GM18499 (cell line): ENCODE measurements around the gene TREM1.

Experiments used
- ATAC-seq: cut with Tn5 transposase; IDR thresholded peaks from one replicate; pipeline ENCODE4 v1.9.1; 2021; ENCODE audit warnings: moderate number of reproducible peaks; ENCODE audit not compliant: insufficient read depth, unreplicated experiment

Gene TREM1

GRCh38 chr6:41286544-41287346, at the start of gene TREM1:
Gene TREM1 (minus strand): TSS chr6:41286682. CDS start chr6:41286655, 27 bp downstream.
- no peak for ATAC-seq

GRCh38 chr6:41335943-41336342, 49.5 kb upstream of the TREM1 start:
- ATAC-seq, result no peak

- no peak for ATAC-seq
Measured at GRCh38 chr6:41335296-41335695, 48.8 kb upstream of the TREM1 start, which contains the start of gene NCR2. Gene NCR2 (plus strand): TSS chr6:41335608. CDS start chr6:41335877, 269 bp downstream.

- no peak for ATAC-seq
Measured at GRCh38 chr6:41334482-41335040, 48.1 kb upstream of the TREM1 start.

GRCh38 chr6:41332842-41333736, 46.6 kb upstream of the TREM1 start:
- no peak for ATAC-seq

- ATAC-seq, result no peak
Measured at GRCh38 chr6:41332241-41332640, 45.8 kb upstream of the TREM1 start.

GRCh38 chr6:41331401-41332150, 45.1 kb upstream of the TREM1 start:
- no peak for ATAC-seq

- ATAC-seq, result no peak
Measured at GRCh38 chr6:41327177-41327576, 40.7 kb upstream of the TREM1 start.

- no peak for ATAC-seq
Measured at GRCh38 chr6:41326092-41326491, 39.6 kb upstream of the TREM1 start.

- no peak for ATAC-seq
Measured at GRCh38 chr6:41325446-41326066, 39.1 kb upstream of the TREM1 start.

- no peak for ATAC-seq
Measured at GRCh38 chr6:41321183-41321582, 34.7 kb upstream of the TREM1 start.

- ATAC-seq, result peak; percentile 68
Measured at GRCh38 chr6:41318654-41319565, 32.4 kb upstream of the TREM1 start.

- ATAC-seq, result no peak
Measured at GRCh38 chr6:41318261-41318653, 31.8 kb upstream of the TREM1 start.

GRCh38 chr6:41315943-41316620, 29.6 kb upstream of the TREM1 start:
- ATAC-seq, result no peak

- no peak for ATAC-seq
Measured at GRCh38 chr6:41315203-41315602, 28.7 kb upstream of the TREM1 start.

GRCh38 chr6:41306187-41306854, 19.8 kb upstream of the TREM1 start:
- ATAC-seq, result no peak

- ATAC-seq, result no peak
Measured at GRCh38 chr6:41302638-41303037, 16.2 kb upstream of the TREM1 start.
